CD4-positive, alpha-beta T cell treated with Interleukin-4 for 1 hour (primary cell): ENCODE measurements around the gene DTNB.
"Not testable (repeated sequence)": the region's sequence is repeated elsewhere in the genome, so short reads cannot be mapped to it uniquely, and the experiment has no call there.

Experiments
- DNase-seq, 2 donors: peaks; one replicate each; pipeline ENCODE4 v3.0.0-alpha.2; 2020 to 2022

Gene DTNB

GRCh38 chr2:25677877-25678276 lies 4.5 kb upstream of the DTNB start:
- DNase-seq, result no peak

- DNase-seq, result no peak
Observed at GRCh38 chr2:25674077-25674362, 643 bp upstream of the DTNB start.

GRCh38 chr2:25672494-25673299 lies 680 bp downstream of the DTNB start:
- peak; percentile 72 to 75 for DNase-seq

GRCh38 chr2:25671622-25672021 lies 1.8 kb downstream of the DTNB start:
- DNase-seq, result no peak

- no peak for DNase-seq
Observed at GRCh38 chr2:25669520-25669919, 3.9 kb downstream of the DTNB start.

GRCh38 chr2:25666218-25666617 lies 7.2 kb downstream of the DTNB start:
- no peak for DNase-seq

- not testable (repeated sequence) for DNase-seq
Observed at GRCh38 chr2:25665429-25665828, 7.9 kb downstream of the DTNB start.

- DNase-seq, result no peak
Observed at GRCh38 chr2:25664965-25665307, 8.4 kb downstream of the DTNB start.

GRCh38 chr2:25664183-25664964 lies 9.0 kb downstream of the DTNB start:
- peak; percentile 13 to 34 for DNase-seq

- no peak for DNase-seq
Observed at GRCh38 chr2:25655316-25655715, 18.1 kb downstream of the DTNB start.

- DNase-seq, result no peak
Observed at GRCh38 chr2:25654801-25655200, 18.6 kb downstream of the DTNB start.

- no peak for DNase-seq
Observed at GRCh38 chr2:25651782-25652455, 21.5 kb downstream of the DTNB start.

GRCh38 chr2:25651066-25651465 lies 22.3 kb downstream of the DTNB start:
- no peak for DNase-seq

GRCh38 chr2:25650256-25650655 lies 23.1 kb downstream of the DTNB start:
- DNase-seq, result no peak

GRCh38 chr2:25649786-25650185 lies 23.6 kb downstream of the DTNB start:
- no peak for DNase-seq

- DNase-seq, result no peak
Observed at GRCh38 chr2:25642298-25642697, 31.1 kb downstream of the DTNB start.

GRCh38 chr2:25639696-25640095 lies 33.7 kb downstream of the DTNB start:
- no peak for DNase-seq

- no peak for DNase-seq
Observed at GRCh38 chr2:25639131-25639530, 34.2 kb downstream of the DTNB start.

GRCh38 chr2:25635797-25636196 lies 37.6 kb downstream of the DTNB start:
- no peak for DNase-seq

- not testable (repeated sequence) for DNase-seq
Observed at GRCh38 chr2:25633801-25634200, 39.6 kb downstream of the DTNB start.

- DNase-seq, result no peak
Observed at GRCh38 chr2:25632396-25632795, 41.0 kb downstream of the DTNB start.

GRCh38 chr2:25624635-25625034 lies 48.7 kb downstream of the DTNB start:
- no peak for DNase-seq

GRCh38 chr2:25623361-25623760 lies 50.0 kb downstream of the DTNB start:
- DNase-seq, result no peak

- DNase-seq, result no peak
Observed at GRCh38 chr2:25620711-25621110, 52.7 kb downstream of the DTNB start.
